Endothelial cell of hepatic sinusoid (primary cell): ENCODE data around the gene PARD3B.

ENCODE experiments used
- in situ Hi-C: cut with HindIII; loops from 2 replicates; pipeline ENCODE4 v1.10.0; 2017; ENCODE audit warnings: low sequenced_read_pairs

The PARD3B gene

DNA sequence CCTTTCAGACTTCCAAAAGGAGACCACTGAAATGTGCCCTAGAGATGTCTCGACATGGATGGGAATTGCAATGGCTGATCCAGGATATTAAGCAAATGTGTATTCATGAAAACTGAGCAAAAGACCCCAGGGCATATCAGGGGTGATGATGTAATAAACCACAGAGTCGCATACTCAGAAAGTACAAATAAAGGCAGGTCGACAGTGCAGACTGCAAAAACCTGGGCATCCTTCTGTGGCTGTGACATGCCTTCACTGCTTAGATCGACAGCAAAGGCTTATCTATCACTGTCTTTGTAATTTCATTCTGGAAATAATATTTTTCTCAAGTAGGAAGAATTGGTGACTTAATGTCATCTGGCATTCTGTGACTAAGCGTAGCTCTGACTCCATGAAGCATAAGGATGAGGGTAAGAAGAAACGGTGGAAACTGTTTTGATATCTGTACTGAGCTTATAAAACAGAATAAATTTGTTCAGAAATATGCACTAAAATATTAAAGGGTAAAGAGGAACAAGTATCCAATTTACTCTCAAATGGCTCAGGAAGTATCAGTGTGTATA lies 1021.4 kb downstream of the PARD3B start:
- in situ Hi-C loops = loop anchor here (10.0 kb wide), 1 partner anchor 1422 kb away; no protein-coding TSS in a partner anchor

DNA sequence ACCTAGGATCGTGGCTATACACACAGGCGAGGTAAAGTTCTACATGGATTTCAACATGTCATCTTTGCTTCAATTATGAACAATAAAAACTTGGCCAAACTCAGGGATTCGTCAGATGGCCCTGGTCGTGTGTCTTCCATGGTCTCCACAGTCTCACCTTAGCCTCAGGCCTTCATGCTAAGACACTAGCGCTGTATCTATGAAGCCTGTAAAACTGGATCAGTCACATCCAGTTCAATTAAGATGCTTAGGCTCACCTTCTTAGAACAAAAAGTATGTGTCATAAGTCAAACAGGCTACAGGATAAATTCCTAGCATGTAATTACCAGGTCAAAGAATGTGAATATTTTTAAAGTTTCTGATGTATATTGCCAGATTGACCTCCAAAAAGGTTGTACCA lies 1023.3 kb downstream of the PARD3B start:
- in situ Hi-C loops = loop anchor here (10.0 kb wide), 1 partner anchor 1424 kb away; no protein-coding TSS in a partner anchor

DNA sequence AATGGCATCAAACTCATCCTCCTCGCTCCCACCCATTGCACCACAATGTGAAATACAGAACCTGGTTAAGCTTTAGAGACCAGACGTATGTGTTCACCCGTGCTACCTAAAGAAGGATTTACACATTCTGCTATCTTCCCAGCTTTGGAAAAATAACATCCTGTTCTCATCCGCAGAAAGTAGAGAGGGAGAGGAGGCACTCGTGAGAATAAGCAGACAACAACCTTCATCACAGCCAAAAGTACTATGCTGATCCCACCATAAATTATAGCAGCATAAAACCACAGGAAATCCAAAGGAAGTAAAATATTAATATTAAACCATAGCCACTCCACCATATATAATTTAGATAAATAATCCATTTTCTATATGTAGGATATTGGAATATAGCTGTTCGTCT lies 1025.4 kb downstream of the PARD3B start:
- in situ Hi-C loops = no loop called here

DNA sequence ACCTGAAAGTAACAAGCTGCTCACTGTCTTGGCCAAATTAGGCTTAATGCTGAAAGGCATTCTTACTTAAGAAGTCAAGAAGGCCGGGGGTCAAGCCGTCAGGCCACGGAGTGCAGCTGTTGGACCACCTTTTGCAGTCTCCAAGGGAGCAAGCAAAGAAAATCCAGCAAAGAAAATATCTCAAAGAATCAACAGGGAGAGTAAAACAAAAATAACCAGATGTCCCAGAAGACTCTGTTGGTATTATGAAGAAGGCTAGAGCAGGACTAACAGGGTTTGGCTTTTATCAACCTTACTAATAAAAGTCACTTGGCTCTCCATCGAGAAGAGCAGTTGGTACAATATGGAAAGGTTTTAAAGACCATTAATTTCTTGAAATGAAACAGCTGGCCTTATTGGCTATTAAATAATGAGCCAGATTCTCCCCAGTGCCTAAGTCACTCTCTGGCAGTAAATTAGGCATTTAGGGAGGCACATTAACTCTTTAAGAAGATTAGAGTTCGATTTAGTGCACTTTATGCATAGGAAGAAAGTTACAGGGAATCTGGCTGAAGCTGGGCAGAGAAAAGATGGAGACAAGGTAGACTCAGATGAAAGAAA lies 1026.2 kb downstream of the PARD3B start:
- in situ Hi-C loops = no loop called here

DNA sequence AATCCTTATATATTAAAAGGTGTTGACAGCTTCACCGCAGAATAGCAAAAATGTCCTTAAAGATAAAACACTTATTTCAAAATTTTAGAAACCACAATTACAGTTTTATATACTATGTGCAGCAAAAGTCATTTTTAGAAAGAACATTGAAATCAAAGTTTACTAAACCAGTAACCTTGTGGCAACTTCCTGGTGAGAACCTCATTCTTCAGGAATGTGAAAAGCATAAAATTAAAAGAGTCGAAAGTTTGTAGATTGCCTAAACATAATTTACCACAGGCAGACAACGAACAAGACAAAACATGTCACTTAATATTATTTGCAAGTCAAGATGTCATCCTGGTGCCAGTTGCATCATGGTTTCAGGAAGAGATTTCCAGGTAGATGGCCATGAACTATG lies 1028.7 kb downstream of the PARD3B start:
- in situ Hi-C loops = no loop called here

DNA sequence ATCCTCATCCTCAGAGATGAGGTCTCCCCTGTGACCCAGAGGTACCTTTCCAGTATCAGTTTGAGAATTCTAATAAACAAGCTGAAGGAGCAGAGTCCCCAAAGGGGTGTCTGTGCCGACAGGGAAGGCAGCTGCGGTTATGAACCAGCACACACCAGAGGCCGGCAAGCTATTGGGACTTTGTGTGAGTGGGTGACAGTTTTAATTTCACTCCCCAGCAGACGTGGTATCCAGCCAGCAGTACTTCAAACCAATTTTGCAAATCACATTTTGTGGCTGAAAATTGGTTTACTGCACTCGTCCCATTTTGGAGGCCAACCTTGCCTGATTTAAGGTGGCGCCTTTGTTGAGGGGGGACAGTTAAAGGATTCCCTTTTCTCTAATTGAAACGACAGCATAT lies 1034.1 kb downstream of the PARD3B start:
- in situ Hi-C loops = no loop called here

DNA sequence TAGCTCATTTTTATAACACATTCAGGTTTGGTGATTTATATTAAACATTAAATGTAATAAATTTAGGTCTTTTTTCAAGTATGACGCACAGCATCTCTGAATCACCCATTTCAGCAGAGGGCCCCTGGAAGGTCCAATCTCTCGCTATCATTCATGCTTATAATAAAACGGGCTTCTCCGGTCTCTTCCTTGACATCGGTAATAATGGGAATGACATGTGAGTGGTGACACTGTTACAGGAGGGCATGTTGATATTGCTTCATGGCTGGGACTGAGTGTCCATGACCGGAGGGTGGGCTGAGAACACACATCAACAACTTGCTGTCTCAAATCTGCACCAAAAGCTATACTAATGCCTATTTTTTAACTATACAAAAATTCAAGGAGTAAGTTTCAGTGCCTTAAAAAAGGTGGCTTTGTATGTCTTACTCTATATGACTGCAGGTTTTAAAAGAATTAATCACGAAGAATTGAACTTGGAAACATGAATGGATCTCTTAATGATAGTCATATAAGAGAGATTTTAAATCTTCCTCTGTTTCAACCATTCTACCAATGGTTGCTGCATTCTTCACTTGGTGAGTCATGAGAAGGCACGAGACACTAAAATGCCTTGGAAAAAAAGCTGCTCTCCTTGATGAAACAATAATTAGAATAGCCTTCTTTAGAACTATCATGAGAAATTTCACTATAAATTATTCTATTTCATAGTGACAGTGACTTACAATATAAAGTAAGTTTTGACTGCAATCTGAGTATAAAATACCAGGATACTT lies 1035.1 kb downstream of the PARD3B start:
- in situ Hi-C loops = no loop called here

DNA sequence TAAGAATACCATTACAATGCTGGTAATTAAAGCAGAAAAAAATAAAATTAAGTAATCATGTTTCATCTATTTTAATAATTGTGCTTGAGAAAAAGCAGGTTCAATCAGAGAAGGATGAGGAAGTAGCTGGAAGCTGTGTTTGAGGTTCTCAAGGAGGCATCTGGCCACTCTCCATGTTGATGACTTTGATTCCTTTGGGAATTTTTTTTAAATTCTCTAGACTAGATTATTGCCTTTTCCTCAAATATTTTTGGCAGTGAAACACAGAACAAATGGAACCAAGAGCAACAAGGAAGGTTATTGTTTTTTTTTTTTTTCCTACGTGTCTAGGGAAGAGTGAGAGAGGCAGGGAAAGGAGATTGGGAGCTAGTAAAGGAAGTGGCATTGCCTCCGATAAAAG lies 1037.1 kb downstream of the PARD3B start:
- in situ Hi-C loops = no loop called here

DNA sequence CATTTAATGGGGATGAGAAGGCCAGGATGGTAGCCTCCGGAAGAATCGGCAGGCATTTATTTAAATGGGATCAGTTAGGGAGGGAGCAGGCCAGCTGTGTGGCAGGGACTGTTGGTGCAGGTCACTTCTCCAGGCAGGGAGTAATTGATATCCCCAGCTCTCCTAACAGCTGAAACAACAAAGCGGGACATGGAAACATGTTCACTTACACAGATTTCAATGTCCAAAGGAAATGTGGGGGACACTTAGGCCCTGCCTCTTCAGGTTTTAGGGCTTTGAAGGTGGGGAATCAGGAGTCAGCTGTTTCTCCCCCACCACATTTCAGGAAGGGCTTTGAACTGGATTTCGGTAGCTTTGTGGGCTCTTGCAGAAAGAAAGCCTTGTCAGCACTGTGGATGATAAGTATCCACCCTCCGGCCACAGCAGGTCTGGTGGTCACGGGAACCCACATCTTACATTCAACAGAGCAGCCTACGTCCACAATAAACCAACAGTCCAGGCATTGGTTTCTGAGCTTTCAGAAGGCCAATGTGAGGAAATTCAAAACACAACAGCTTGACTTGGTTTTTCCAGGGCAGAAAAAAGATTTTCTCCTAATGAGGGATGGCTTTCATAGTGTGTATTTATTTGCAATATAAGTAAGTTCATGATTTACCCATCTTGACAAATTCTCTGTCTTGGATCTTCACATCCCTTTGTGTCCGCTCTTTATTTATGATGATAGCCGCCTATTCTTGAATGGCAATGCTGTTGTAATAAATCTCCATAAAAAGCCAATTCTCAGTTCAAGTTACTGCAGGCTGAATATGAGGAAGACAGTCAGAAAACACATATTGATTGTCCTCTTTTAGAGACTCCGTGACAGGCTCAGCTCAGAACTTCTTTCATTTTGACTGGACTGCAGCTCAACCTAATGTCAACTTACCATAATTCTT lies 1040.4 kb downstream of the PARD3B start:
- in situ Hi-C loops = no loop called here

DNA sequence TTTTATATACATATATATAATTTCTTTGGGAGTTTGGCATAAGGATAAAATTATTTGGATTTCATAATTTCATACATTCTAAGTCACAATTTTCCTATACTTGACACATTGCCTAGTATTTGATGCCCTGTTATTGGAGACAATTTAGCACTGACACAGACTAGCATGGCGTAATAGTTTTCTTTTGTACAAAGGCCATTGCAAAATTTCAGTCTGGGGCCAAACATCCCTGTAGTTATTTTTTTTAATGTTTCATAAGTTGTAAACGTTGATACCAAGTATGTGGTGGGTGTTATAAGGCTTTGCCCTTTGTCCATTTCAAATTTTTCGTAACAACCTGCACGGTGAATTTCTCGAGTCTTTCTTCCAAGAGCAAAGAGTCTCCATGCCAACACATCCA lies 1041.4 kb downstream of the PARD3B start:
- in situ Hi-C loops = no loop called here

DNA sequence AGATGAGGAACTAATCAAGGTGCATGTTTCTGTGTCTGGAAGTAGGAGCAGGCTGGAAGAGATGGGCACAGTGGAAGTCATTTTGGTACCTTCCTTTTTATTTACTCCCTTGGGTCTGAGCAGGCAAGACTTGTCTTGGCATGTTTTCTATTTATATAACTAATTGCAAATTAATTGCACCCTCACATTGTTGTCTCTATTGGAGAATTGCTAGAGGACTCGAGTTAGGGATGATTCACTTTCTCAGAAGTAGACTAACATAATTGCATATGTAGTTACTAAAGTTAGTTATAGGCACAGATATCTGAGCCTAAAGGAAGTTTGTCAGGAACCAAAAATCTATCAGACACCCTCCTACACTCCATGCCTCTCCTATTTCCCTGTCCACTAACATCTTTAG lies 1044.2 kb downstream of the PARD3B start:
- in situ Hi-C loops = no loop called here

DNA sequence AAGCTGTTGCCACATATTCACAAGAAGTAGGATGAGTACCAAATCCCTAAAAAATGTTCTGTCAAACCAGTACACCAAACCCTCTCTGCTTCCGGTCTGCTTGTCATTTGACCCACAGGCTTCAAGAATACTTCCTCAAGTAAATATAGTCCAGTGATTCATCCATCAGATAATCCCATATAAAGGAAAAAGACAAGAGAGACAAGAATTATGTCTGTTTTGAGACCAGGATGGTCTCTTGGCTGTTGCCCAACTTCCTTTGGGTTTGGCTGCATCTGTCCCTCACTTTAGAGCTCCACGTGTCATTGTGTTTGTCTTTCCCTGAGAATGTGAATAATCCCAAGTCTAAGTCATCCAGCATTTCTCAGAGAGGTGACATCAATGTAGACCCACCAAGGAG lies 1045.5 kb downstream of the PARD3B start:
- in situ Hi-C loops = no loop called here

DNA sequence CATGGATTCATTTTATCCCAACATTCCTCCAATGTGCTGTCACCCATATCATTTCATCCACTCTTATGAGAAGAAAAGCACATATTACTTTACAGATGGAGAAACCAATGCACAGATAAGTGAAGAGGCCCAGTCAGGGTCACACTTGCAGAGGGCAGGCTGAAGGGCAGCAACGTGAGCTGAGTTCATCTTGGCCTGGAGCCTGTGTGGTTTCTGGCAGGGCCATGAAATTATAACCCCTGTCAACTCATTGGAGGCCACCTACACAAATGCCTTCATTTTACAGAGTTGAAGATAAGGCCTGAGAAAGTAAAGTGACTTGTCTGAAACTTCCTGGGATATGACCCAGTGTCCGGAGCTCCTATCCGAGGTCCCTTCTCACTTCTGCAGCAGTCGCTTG lies 1048.6 kb downstream of the PARD3B start:
- in situ Hi-C loops = no loop called here

DNA sequence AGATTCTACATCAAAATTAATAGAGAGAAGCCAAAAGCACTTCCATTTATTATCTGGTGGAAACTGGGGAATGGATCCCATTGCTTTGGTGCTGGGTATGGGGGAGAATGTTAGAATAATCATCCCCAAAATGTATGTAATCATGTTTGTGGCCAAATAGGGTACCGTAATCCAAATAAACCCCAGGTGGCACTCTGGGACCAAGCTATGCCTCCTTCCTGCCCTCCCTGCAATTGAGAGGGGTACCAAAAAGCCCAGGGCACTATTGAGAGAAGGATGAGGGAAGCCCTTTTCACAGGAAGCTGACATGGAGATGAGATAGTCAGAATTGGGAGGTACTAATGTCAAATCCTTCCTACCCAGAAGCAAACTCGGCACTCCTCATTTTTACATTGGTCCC lies 1051.3 kb downstream of the PARD3B start:
- in situ Hi-C loops = no loop called here

DNA sequence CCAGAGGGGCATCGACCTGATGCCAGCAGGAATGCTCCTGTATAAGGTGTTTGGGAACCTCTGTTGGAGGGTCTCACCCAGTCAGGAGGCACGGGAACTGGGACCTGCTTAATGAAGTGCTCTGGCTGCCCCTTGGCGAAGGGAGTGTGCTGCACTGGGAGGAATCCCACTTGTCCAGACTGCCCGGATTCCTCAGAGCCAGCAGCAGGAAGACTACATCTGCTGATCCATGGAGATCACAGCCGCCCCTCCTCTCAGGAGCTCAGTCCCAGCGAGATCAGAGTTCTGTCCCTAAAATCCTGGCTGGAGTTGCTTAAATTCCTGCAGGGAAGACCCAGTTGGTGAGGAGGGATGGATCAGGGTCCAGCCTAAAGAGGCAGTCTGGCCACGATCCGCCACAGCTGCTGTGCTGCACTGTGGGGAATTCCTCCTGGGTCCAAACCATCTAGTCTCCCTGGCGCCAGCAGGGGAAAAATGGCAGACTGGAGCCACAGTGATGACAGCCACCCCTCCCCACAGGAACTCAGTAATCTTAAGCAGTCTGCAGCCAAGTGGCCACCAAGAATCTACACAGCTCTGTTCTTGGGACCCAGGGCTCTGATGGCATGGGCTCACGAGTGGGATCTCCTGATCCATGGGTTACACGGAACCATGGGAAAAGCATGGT lies 1060.5 kb downstream of the PARD3B start:
- in situ Hi-C loops = no loop called here

DNA sequence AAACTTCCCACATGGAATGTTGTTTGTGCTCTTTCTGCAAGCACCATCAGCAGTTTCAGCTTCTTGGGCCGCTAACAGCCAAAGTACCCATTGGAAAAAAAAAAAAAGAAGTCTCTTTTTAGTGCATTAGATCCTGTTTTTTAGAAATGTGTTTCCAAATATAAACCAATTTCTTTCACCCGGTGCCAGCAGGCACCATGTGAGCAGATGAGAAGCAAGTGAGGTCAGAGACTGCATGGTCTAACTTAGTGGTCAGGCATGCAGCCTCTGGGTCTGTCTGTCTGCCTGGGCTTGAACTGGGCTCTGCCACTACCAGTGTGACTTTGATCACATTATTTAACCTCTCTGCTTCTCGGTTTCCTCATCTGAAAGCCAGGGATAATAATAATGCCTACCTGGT lies 1061.9 kb downstream of the PARD3B start:
- in situ Hi-C loops = no loop called here

DNA sequence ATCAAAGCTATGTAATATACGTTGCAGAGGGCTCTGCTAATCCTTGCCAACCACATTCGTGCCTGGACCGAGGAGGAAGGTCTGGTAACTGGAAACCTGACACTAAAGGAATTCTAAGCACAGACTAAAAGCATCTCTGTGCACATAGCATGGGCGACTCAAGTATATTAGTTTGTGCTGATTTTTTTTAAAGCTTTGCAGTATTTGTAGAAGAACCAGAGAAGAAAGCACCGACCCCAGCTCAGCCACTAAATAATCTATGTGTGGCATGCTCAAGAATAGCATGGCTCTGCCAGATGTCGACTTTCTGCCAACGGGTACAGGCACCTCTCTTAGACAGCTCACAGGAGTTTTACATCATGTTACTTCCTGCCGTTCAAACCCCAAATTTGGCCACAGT lies 1063.8 kb downstream of the PARD3B start:
- in situ Hi-C loops = no loop called here

DNA sequence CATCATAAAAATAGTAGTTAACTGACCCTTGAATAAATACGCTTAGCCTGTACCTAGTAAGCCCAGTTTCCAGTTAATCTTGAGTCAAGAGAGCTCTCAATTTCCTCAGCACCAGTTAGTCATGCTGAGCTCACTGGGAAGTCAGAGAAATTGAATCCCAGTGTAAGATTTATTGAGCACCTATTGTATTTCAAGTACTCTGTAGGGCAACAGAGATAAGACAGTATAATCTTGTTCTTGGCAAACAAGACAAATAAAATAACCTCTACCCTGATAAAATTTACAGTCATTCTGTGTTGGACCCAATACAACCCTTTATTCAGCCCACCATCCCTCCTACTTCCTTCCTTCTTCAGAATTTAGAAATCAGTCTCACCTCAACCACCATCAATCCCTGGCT lies 1065.2 kb downstream of the PARD3B start:
- in situ Hi-C loops = no loop called here

DNA sequence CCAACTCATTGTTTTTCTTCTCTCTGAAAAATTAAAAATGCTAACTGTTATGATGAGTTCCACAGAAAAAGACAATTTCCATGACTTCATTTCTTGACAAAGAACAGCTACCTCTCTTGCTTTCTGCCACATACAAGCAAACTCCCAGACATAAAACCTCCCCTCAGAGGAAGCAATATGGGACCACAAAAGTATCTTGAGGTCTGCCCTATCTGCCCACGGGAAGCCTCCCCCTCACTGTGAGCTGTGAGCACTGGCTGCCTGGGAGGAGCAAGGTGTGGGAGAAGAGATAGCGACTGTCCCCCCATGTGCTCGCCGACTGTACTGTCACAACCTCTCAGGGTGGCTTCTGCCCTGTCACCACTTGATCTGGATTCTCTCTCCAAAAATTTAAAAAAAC lies 1067.4 kb downstream of the PARD3B start:
- in situ Hi-C loops = no loop called here

DNA sequence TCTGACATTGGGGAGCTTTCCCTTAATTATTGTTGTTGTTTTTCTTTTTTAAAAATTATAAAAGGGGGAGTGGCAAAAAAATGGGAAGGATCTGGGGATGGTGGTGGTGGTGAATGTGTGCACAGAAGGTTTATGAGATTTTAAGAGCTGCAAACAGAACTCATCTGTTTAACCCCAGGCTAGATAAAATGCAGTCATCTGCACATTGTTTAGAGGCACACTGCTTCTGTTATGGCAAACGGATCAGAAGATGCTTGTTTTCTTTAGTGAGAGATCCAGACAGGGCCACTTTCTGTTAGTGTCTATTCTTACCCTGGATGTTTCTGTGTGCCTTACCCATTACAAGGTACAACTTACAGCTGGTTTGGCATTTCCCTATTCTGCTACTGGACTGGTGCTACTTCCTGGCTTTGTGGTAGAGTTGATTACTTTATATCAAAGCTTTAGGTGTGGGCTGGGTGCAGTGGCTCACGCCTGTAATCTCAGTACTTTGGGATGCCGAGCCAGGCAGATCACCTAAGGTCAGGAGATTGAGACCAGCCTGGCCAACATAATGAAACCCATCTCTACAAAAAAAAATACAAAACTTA lies 1068.8 kb downstream of the PARD3B start:
- in situ Hi-C loops = no loop called here
